ENCODE data around the gene CCND1.

DNA sequence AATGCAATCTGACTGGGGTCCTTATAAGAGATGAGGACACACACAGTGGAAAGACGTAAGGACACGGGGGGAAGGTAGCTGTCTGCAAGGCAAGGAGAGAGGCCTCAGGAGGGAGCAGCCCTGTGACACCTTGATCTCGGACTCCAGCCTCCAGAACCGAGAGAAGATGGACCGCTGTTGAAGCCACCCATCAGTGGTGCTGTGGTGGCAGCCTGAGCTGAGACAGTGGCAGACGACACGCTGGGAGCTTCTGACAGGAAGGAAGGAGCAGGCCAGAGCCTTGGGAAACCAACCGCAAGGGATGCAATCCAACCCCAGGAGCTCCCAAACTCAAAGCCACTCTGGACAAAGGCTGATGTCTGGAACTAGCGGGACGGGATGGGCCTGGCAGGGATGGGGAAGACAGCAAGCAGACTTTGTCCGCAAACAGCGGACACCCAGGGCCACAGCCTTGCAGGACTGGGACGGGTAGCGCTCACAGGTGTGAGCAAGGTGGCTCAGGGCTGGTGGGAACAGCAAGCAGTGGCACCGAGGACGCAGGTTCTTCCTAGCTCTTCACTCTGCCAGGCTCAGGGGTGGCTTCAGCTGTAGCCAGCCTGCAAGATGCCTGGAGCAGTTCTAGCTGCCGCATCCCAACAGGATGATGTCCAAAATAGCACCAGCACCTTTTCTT is 23.3 kb downstream of the CCND1 start:
- TF ChIP-seq, protein P1, sequence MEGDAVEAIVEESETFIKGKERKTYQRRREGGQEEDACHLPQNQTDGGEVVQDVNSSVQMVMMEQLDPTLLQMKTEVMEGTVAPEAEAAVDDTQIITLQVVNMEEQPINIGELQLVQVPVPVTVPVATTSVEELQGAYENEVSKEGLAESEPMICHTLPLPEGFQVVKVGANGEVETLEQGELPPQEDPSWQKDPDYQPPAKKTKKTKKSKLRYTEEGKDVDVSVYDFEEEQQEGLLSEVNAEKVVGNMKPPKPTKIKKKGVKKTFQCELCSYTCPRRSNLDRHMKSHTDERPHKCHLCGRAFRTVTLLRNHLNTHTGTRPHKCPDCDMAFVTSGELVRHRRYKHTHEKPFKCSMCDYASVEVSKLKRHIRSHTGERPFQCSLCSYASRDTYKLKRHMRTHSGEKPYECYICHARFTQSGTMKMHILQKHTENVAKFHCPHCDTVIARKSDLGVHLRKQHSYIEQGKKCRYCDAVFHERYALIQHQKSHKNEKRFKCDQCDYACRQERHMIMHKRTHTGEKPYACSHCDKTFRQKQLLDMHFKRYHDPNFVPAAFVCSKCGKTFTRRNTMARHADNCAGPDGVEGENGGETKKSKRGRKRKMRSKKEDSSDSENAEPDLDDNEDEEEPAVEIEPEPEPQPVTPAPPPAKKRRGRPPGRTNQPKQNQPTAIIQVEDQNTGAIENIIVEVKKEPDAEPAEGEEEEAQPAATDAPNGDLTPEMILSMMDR (conservative IDR thresholded peaks at IDR 0.05; ENCODE audit: low read depth, low read length), result no peak
- TF ChIP-seq EZH2 (IDR thresholded peaks at IDR 0.05; ENCODE audit: borderline replicate concordance, low read depth, low read length, poor library complexity, severe bottlenecking), result no peak

All from A673 (cell line).